OCI-LY7 (cell line): ENCODE data around the gene ADAMTS9.

ENCODE experiments used
- EZH2phosphoT487 ChIP-seq: fragments of 200-600 bp; sonication (generic); IDR thresholded peaks from 2 replicates; pipeline ENCODE4 v1.6.1; 2018; ENCODE audit warnings: low read depth, borderline replicate concordance, mild to moderate bottlenecking, mixed run types, antibody characterized with exemption, low read length, moderate library complexity, mixed read lengths
- TF ChIP-seq, protein P1 (sequence below): fragments of 200-600 bp; sonication (generic); conservative IDR thresholded peaks from 2 replicates; pipeline ENCODE4 v1.5.1; 2014; ENCODE audit warnings: mild to moderate bottlenecking, antibody characterized with exemption, low read length, moderate library complexity, mixed read lengths

DNA sequence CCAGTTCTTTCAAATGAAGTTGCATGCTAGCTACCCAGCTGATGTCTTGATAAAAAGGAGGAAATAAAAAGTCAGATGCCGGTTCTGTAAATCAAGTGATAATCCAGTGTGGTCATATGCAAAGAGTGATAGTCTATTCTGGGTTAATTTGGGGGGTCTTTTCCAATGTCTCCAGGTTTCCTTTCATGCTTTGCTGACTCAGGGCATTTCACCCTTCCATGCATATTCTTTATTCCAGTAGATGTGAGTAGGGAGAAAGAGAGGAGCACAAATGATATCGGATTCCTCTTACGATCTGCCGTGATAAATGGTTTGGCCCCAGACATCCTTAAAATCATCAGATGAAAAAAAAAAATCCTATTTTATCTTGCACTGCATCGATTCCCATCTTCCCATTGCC, 60.8 kb downstream of the ADAMTS9 start:
- TF ChIP-seq, protein P1, sequence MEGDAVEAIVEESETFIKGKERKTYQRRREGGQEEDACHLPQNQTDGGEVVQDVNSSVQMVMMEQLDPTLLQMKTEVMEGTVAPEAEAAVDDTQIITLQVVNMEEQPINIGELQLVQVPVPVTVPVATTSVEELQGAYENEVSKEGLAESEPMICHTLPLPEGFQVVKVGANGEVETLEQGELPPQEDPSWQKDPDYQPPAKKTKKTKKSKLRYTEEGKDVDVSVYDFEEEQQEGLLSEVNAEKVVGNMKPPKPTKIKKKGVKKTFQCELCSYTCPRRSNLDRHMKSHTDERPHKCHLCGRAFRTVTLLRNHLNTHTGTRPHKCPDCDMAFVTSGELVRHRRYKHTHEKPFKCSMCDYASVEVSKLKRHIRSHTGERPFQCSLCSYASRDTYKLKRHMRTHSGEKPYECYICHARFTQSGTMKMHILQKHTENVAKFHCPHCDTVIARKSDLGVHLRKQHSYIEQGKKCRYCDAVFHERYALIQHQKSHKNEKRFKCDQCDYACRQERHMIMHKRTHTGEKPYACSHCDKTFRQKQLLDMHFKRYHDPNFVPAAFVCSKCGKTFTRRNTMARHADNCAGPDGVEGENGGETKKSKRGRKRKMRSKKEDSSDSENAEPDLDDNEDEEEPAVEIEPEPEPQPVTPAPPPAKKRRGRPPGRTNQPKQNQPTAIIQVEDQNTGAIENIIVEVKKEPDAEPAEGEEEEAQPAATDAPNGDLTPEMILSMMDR: no peak
- TF ChIP-seq EZH2phosphoT487: no peak
